GM19467 (cell line): ENCODE data around the gene PARD6G.
"Not testable (repeated sequence)": the region's sequence is repeated elsewhere in the genome, so short reads cannot be mapped to it uniquely, and the experiment has no call there.

Experiments
- ATAC-seq: cut with Tn5 transposase; IDR thresholded peaks from one replicate; pipeline ENCODE4 v1.9.1; 2021; ENCODE audit warnings: mild to moderate bottlenecking, moderate library complexity; ENCODE audit not compliant: unreplicated experiment

Gene PARD6G

DNA sequence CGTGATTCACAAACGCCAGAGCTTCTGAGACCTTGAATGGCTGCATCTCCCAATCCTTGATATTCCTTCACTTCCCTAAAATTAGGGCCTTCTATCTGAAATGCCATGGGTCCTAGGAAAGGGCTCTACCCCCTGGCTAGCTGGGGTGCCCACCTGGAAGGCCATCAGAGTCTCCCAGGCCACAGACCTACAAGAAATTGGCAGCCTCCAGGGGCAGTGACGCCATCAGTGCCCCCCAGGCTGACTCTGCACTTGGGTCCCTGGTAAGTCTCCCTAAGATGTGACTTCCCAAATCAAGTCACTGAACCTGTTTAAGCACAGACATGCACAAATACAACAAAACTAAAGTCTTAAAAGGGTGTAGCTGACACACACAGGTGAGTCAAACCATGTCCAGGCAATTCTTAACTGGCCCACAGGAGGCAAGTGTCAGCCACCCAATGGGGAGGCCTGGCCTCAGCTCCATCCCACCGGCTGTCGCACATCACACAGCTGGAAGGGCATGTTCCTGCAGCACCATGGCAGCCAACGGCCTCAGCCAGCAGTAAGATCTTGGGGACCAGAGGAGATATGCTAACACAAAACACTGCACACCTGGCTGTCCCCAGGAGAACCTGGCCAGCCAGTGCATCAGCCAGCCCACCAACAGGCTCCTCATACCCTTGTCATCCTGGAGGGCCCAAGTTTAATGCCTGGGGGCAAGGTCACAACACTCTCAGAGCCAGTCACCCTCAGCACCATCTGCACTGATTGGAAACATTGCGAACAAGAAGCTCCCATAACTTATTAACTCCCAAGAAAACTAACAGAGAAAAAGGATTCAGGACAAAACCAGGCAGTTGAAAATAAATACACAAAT is 5.2 kb downstream of the PARD6G start:
- ATAC-seq, result no peak

DNA sequence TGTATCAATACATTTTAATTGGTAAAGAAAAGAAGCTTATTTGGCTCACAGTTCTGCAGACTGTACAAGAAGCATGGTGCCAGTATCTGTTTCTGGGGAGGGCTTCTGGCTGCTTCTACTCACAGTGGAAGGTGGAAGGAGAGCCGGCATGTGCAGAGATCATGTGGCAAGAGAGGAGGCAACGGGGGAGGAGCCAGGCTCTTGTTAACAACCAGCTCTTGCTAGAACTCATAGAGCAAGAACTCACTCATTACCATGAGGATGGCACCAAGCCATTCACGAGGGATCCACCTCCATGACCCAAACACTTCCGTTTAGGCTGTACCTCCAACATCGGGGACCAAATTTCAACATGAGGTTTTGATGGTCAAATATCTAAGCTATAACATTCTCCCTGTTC is 7.5 kb downstream of the PARD6G start:
- no peak for ATAC-seq

GRCh38 chr18:80238651-80239260 is 8.6 kb downstream of the PARD6G start:
- no peak for ATAC-seq

GRCh38 chr18:80237519-80237918 is 9.8 kb downstream of the PARD6G start:
- not testable (repeated sequence) for ATAC-seq

- ATAC-seq, result no peak
Measured at GRCh38 chr18:80234398-80234797, 12.9 kb downstream of the PARD6G start.

DNA sequence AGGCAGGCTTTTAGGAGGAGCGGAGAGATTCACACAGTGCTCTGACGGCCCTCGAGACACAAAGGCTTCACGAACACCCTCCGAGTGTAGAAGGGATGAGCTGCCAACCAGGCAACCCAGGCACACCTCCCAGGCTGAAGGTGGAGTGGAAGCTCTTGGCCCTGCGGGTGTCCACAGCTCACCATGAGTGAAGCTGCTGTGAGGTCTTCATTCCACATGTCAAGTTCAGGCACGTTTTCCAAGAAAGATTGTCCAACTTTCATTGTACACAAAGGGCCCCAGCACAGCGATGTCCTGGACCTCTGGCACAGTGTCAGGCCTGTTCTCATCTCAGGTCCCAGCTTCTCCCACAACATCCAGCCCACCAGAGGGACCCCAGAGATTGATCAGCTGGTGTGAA is 13.4 kb downstream of the PARD6G start:
- ATAC-seq, result no peak

DNA sequence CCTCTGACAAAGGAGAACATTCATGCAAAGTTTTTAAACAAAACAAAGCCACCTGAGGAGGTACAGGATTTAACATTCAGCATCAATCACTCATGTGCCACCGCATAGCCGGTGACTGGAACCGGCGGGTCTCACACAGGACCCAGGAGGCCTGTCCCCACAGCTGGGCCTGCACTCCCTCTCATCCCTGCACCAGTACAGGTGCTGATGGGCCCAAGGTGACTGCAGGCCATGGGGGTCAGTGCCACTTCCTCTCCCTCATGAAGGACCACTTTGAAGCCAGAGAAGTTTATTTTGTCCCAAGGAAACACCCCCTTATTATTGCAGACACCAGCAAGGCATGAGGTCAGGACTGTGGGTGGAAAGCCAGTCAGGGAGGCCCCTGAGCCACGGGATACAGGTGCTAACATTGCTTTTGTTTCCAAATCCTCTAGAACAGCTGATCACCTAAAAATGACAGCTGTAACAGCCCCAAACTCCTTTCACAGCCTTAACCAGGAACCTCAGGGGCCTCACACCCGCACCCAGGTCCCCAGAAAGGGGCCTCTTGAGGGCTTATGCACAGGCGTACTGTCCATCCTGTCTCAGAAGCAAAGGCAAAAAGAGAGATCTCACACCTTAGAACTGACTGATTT is 14.0 kb downstream of the PARD6G start:
- no peak for ATAC-seq

GRCh38 chr18:80232710-80233109 is 14.6 kb downstream of the PARD6G start:
- no peak for ATAC-seq

DNA sequence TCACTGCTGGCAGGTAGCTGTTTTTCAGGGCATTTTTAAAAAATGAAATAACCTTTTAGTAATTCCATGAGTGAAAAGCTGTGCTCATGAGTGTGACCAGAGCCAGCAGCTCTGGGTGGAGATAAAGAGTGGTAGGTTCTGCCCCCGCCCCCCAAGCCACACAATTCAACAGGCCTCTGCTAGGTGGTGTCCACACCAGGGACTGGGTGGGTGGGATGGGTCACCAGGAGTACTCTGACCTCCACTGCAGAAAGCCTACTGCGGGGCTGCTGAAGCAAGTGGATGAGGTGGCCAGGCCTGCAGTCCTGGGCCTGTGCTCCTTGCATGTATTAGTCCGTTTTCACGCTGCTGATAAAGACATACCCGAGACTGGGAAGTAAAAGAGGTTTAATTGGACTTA is 15.3 kb downstream of the PARD6G start:
- ATAC-seq, result no peak

DNA sequence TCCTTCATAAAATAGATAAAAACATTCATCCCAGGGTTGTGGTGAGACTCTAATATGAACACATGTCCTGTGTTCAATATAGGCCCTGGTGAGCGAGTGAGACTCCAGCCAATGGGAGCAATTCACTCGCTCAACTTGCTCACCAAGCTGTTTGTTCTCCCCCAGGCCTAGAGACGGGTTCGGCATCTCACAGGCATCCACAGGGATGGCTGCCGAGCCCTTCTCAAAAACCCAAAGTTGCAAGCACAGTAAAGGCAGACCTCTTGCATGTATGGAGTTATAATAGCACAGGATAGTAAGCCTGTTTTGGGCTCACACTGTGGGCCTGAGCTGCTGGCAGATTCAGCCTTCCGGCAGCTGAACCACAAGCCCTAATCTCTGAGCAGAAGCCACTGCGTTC is 15.7 kb downstream of the PARD6G start:
- ATAC-seq, result no peak

DNA sequence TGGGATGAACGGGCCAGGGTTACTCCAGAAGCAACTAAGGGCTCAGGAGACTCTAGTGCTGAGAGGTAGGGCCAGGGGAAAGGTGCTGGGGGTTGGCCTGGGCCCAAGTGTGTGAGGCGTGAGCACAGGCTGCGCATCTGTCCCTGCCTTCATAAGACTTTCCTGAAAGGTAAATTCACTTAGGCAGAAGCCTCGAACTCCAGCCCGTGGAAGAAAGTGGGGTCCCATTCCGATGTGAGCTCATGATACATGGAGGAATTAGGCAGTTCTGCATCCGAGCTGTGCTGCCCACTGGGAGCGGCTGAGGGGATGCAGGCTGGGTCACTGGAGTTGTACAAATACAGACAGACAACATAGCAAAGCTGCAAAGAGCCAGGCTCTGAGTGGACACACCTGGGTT is 16.2 kb downstream of the PARD6G start:
- ATAC-seq, result no peak

- ATAC-seq, result no peak
Measured at GRCh38 chr18:80229766-80230745, 17.3 kb downstream of the PARD6G start.

- no peak for ATAC-seq
Measured at GRCh38 chr18:80229363-80229762, 18.0 kb downstream of the PARD6G start.

GRCh38 chr18:80228051-80228848 is 19.1 kb downstream of the PARD6G start:
- ATAC-seq, result no peak

DNA sequence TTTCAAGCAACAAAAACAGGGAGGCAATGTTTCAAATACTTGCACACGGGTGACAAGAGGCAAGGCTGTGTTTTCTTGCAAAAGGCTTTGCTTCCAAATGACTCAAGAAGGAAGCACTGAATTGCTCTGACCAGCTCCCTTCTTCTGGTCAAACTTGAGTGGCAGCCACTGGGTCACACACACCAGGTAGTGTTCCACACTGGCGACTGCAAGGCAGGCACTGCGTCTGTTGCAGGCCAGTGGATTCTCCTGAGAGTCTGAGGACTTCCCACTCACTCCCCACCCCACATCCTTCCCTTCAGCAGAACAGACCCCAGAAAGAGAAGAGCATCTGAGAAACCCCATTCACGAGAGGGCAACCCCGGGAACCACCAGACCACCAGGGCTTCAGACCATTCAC is 19.8 kb downstream of the PARD6G start:
- no peak for ATAC-seq

- ATAC-seq, result no peak
Measured at GRCh38 chr18:80225685-80226084, 21.6 kb downstream of the PARD6G start.

GRCh38 chr18:80223581-80224148 is 23.6 kb downstream of the PARD6G start:
- ATAC-seq, result no peak

DNA sequence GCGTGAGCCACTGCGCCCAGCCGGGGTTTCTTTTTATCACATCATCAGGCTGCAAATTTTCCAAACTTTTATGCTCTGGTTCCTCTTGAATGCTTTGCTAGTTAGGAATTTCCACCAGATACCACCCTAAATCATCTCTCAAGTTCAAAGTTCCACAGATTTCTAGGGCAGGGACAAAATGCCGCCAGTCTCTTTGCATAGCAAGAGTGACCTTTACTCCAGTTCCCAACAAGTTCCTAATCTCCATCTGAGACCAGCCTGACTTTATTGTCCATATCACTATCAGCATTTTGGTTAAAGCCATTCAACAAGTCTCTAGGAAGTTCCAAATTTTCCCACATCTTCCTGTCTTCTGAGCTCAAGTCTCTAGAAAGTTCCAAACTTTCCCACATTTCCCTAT is 27.8 kb downstream of the PARD6G start:
- ATAC-seq, result not testable (repeated sequence)

GRCh38 chr18:80218341-80219227 is 28.7 kb downstream of the PARD6G start:
- no peak for ATAC-seq
